GM18870 (cell line): ENCODE data around the gene MN1.

ENCODE experiments used
- ATAC-seq: cut with Tn5 transposase; IDR thresholded peaks from one replicate; pipeline ENCODE4 v1.9.1; 2021; ENCODE audit warnings: moderate library complexity; ENCODE audit not compliant: unreplicated experiment

Gene MN1

DNA sequence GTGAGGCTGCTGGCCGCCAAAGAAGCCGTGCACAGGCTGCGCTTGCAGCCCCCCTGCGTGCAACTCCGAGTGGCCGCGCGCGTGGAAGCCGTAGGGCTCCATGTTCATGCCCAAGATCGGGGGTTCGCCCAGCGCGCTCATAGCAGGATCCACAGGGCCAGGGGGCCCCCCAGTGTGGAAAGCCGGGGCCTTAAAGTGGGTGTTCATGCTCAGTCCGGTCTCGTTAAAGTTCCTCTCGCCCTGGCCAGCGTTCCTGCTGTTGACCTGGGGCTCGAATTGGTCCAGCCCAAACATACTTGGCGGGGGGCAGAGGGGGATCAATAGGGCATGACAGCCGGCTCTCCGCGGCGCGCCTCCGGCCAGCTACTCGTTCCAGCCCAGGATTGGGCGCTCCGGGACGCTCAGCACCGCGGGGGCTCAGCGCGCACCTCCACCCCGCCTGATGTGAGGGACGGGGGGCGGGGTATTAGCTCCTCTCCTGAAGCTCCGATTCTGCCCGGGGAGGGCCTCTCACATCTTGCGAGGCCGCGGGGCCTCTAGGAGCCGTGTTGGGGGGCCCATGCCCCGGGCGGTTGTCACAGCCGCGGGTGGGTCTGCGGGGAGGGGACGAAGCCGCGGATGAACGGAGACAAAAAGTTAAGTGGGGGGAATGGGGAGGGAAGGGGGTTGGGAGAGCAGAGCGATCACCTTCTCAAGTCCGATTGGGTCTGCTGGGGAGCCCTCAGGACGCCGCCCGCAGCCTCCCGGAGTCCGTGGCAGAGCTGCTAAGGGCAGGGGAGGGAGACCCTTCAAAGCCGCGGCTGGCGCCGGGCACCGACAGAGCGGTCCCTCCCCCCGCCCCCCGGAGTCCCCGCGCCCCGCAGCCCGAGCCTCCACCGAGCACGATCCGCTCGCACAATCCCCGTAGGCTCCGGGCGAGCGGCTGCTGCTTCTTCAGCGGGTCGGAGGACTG, 1.0 kb downstream of the MN1 start:
- no peak for ATAC-seq

DNA sequence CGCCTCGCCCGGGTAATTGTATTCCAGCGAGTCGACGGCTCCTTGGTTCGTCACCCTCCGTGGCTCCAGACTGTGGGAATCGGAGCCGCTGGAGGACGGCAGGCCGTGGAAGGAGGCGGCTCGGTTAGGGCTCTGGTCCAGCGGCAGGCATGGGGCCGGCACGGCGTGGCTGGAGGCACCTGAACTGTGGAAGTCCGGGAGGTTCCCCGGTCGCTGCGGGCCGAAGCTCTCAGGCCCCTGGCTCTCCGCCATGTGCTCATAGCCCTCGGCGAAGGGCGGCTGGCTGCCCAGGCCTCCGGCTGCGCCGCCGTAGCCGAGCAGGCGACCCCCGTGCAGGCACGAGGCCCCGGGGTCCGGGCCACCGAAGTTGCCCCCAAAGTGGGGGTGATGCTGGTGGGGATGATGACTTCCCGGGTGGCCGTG, 1.7 kb downstream of the MN1 start:
- ATAC-seq, result no peak

DNA sequence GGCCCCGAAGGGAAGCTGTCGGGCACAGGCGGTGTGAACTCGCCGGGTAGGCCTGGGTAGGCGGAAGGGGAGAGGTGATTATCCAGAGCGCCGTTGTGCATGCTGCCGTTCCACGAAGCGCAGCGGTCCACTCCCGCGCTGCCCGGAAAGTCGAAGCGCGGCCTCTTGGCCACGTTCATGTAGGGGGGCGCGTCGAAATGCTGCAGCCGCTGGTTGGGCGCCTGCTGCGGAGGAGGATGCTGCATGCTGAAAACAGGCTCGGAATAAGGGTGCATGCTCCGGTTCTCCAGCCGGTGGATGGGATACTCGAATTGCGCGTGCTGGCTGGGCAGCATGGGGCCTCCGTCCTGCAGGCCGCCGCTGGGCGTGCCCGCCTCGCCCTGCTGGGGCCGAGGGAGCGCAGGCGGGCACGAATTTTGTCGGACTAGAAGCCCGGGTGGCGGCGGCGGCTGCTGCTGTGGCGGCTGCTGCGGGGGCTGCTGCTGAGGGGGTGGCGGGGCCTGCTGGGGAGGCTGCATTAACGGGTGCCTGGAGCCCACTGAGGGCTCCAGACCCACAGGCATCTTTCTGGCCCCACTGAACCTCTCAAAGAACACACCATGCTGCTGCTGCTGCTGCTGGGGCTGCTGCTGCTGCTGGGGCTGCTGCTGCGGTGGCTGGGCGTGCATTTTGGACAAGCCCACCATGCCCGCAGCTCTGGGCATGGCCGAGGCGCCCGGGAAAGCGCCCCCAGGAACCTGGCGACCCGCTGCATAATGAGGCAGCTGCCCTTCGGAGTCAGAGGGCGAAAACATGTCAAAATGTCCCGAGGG, 2.3 kb downstream of the MN1 start:
- no peak for ATAC-seq

DNA sequence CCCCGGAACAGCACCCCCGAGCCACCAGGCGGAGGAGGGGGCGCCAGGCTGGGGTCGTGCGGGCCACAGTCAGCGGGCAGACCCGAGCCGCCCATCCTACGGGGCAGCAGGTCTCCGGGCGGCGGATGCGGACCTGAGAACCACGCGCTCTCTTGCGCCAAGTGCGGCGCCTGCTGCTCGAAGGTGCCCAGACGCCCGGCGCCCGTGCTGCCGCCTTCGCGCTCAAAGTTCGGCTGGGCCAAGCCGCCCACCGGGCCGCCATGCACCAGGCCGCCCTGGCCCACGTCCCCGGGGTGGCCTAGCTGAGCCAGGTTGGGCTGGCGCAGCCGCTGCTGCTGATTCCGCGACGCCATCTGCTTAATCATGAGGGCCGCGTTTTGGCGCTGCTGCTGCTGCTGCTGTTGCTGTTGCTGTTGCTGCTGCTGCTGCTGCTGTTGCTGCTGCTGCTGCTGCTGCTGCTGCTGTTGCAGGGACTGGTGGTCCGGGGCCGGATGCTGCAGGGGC, 3.0 kb downstream of the MN1 start:
- ATAC-seq, result no peak

DNA sequence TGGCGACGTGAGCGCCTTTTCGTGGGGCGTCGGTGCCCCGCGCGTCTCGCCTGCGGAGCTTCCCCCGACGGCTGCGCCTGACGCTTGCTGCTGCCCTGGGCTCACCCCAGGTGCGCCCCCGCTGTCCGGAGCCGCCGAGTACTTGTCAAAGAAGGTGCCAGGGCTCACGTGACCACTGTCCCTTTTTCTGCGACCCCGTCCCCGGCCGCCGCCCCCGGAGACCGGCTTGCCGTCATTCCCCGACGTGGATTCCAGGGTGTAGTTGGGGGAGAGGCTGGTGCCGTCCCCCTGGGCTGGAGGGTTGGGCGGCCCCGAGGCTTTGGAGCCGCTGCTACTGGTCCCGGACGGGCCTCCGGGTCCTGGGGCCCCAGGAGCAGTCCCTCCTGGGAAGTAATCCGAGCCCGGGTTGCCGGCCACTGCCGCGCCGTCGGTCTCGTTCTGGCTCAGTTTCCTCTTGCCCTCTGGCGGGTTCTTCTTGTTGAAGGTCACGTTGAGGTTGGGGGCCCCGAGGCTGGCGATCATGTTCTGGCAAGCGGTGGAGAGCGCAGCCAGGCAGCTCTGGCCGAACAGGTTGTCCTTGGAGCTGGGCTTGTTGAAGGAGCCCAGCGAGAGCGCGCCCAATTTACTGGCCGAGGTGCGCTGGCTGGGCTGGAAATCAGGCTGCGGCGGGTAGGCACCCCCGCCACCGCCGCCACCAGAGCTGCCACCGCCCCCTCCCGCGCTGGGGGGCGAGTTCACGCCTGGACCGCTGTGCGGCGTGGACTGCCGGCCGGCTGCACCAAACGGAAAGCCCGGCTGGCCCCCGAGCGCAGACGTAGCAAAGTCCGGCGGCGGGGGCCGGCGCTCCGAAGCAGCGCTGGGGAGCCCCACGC, 3.8 kb downstream of the MN1 start:
- ATAC-seq, result no peak

DNA sequence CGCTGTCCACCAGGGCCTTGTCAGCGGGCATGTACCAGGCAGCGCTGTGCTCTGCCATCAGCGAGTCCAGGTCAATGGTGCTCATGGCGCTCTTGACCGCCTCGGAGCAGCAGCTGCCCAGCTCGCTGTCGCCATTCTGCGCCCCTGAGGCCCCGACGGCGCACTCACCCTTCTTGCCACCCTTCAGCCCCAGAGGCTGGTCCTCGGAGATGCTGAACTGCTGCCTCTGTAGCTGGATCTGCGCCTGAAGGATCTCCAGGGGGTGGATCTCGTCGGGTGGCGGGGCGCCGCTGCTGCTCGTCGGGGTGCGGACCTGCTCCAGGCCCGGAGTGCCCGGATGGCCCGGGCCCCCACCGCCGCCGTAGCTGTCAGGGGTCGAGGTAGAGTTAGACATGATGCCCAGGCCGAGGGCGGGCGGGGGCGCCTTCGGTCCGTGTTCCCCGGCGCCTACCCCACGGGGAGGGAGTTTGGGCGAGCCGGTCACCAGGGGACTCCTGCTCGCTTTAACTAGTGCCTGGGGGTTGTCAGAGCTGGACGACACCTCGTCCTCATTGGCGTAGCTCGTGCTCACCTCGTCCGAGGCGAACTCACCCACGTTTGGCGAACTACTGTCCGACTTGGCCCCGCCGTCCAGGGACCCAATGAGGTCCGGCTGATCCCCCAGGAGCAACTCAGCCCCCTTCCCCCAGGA, 4.6 kb downstream of the MN1 start:
- no peak for ATAC-seq

DNA sequence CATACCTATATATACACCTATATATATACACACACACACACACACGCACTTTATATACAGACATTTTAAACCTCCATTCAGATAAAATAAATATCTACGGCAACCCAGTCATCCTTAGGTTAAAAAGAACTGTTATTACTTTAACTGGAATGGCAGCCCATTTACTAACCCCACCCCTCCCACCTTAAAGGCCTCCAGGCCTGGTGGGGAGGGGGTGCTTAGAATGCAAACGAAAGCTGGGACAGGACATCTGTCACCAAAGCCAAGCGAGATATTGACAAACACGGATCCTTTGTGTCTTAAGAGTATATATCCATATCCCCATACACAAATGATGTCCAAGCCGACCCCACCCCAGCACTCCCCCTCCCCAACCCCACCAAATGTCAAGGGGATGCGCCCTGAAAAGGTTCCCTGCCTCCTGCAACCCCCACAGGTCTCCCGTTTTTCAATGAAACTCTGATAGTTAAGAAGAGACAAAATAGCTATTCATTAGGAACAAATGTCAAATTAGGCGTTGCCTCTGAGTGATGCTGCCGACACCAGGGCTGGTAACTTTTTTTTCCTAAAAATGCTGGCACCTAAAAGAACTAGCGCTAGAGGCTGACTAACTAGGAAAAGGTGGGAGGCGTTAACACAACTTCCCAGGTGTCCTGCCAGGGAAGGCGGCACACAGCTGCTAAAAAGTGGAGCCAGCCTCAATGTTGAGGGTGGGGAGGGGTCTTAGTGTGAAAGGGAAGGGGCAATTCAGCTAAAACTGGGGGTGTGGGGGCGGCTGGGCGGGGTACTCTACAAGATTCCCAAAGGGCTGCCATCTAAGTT, 5.6 kb downstream of the MN1 start:
- ATAC-seq, result no peak

DNA sequence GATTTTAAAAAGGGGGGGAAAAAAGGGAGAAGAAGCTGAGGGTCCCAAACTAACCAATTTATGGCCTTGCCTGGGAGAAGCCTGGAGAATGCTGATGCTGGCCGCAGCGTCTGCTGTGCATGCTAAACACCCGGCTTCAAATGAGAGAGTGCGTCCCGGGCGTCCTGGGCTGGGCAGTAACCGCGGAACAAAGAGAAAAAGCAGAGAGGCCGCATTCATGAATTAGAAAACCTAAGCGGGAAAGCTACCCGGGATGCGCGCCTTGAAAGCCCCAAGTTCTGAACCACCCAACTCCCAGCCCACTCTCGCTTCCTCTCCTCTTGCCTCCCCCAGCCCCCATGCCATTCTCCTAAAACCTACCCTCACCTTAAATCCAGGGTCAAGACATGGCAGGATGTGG, 6.5 kb downstream of the MN1 start:
- ATAC-seq, result no peak

DNA sequence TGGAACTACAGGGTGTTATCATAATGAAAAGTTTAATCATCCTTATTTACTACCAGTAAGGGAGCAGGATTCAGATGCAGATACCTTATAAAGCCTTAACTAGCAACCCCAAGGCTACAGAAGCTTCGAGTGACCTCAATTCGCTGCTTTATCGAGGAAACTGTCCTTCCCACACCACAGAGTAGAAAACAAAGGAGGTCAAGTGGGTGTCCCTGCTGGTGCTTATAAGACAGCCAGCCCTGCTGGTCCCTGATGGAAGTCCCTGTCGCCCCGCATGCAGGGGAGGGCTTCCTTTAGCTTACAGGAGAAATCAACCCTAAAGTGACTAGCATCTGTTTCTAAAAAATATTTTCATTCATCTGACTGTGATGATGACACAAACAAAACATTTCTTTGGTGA, 7.3 kb downstream of the MN1 start:
- ATAC-seq, result no peak

DNA sequence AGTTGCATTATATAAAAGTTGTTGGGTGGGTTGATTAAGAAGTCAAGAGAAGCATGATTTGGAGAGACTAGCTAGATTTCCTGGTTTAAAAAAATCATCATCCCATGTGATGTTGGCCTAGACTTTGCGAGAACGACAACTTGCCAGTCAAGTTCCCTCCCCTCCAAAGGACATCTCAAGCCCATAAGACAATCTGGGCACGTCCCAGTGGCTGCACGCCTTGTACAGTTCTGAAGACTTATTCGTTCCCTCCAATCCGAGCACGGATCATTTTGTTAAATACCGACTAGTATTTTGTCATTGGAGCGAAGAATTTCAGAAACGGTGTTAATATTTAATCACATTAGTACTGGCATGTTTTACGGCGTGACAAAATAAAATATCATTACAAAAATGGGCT, 8.0 kb downstream of the MN1 start:
- ATAC-seq, result no peak

DNA sequence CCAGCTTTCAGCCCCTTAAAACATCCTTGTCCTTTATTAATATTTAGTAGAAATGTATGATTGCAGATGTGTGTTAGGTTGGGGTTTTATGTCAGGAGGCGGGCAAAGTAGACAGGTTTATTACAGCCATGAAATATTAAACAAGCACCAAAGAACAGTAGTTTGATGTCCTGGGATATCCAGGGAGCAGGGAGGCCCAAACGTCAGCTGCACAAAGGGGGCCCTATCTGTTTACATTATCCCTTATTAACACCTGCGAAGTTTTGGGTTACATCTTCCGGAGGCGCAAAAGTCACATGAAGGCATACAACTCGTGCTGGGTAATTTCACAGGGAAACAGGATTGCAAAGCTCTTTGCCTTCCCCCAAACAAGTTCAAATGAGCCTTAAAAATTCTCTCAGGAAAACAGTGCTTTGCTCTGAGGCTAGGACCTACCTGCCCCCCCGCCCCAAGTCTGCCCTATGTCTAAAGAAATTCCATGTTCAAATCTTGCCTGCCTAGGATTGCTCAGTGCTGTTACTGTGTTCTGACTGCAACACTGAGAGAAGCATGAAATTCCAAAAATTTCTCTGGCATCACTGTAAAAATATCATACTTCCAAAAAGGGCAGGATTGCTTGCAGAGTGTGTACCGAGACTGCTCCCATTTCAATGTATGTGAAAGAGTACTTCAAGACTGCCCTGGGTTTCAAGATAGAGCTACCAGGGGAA, 8.9 kb downstream of the MN1 start:
- ATAC-seq, result no peak

DNA sequence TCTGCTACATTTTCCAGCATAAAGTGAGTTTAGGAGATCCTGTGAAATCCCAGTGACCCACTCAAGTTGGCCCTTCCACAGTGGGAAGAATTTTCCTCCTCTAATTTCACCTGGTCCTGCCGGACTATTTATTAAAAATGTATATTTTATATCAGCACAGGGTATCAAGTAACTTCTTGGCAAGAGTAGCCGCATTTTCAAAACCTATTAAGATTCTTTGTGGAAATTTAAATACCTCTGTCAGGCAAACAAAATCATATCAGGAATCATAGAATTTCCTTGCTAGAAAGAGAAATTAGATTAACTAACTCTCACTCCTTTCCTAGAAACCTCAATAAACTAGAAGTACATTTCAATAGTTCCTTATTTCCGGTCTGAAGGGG, 9.7 kb downstream of the MN1 start:
- no peak for ATAC-seq

DNA sequence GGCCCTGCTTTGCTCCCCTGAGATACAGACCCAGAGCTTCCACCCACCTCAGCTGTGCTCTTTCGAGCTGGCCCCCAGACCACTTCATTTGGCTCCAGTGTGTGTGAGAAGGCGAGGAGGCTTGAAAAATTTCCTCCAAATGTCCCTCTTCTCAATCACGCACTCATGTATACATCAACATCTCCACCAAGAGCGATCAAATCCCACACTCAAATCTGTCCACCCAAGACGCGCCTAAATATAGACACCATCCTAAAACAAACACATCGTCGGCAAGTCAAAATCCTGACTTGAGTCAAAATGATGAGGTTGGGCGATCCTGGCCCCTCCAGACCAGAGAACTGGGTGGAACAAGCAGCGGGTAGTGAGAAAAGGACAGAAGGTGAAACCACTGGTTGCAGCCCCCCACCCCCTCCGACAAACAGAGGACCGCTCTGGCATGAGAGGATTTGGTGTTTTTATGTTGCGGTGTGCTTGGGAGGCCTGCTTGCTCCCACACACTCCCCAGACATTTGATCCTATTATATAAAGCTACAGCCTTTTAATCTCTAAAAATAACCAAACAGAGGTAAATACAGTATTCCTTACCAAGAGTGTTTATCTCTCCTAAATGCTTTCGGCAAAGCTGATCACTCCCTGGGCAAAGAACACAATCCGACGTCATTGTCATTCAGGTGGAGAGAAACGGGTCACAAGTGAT, 10.2 kb downstream of the MN1 start:
- ATAC-seq, result no peak

DNA sequence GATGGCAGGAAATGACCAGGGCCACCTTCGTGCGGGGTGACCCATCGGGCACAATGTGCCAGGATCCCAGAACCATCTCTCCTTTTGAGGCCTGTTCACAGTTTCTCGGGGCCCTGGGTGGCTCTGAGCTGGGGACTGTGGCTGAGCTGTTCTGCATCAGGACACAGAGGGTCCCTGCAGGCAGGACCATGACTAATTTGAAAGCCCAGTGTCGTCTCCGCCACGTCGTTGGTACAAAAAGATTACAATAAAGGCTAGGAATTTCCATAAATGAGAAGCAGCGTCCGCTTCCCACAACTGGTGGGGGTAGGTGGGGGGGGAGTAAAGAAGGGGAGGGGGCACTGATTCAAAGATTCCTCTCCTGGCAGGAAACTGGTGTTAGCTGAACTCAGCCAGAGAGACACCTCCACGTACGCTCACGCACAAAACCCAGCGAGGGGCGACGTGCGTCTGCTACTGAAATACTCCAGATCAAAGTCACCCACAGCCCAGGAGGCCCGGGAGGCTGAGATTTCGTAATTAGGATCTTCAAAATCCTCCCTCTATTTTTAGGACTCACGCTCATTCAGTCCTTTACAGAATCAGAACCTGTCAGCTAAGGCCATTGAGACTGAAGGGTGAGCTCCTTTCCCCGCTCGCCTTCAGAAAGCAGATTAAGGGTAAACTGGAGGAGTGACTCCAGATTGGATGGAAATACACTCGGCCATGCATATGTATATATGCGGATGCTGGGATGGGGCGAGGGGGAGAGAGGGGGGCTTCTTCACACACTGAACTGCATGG, 11.0 kb downstream of the MN1 start:
- no peak for ATAC-seq

DNA sequence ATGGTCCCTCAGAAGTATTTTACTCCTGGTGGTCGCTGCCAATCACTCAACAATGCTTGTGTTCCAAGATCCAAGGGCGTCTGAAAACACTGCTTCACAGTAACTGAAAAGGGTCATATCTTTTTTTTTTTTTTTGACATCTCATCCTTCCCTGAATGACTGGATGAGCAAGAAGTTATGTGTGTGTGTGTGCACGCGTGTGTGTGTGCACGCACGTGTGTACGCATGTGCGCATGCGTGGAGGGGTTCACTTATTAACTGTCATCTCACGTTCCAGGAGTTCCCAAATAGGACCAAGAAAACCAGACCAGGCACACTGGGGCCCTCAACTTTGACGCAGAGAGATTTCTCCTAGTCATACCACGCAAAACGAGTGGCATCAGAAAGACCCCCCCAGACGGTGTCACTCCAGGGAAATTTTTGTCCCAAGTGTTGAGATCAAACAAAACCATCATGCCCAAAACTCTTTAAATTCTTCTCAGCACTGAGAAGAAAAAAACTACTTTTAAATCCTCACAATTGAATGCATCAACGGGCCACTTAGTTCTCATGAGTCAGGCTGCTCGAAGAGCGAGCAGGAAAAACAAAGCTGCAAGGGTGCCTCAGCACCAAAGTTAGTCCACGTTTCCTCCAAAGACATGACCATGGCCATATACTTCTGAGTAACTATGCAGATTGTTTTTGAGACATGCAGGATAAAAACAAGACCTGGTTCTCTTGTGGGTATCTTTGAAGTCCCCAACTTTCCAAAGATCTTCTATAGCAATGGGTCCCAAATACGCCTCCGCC, 12.9 kb downstream of the MN1 start:
- no peak for ATAC-seq

DNA sequence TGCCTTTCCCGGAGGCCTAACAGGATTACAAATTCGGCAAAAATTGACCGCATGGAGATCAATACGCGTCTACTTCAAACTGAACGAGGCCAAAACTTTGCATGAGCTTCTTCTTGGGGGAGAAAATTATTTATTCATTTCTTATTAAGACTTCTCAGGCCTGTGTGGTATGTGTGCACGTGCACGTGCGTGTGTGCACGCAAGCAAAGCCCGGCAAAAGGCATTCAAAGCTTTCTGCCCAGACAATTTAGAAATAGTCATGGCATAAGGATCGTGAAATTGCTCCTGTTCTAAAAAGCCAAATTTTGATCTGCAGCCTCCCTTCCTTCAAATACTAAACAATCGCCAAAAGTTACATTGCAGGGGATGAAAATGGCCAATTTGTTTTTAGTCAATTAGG, 14.6 kb downstream of the MN1 start:
- ATAC-seq, result no peak
